Astrocyte (in vitro differentiated cells and primary cell): ENCODE results near the gene EPHB2. TPM values are rescaled to one million over a fixed set of nuclear protein-coding genes. Genes with fewer than 3 reads are reported as not detected.

ENCODE experiments used
- DNase-seq: peaks from one replicate; pipeline ENCODE4 v3.0.0-alpha.2; 2010; ENCODE audit warnings: low read depth
- FAIRE-seq: peaks from 2 replicates; lab custom pipeline; 2011; peaks lifted over from hg19 to GRCh38; lab: Jason Lieb, UNC
- H2AFZ ChIP-seq: 2 replicates; pipeline ENCODE4 v1.6.0; 2012; ENCODE audit warnings: low read depth, low read length, inconsistent platforms
- H3K27ac ChIP-seq: 2 replicates; pipeline ENCODE4 v1.5.1; 2011; ENCODE audit warnings: low read depth, low read length, inconsistent platforms
- H3K27me3 ChIP-seq: 2 replicates; pipeline ENCODE4 v1.6.0; 2011; ENCODE audit warnings: low read length, inconsistent platforms; ENCODE audit not compliant: insufficient read depth
- H3K36me3 ChIP-seq: 2 replicates; pipeline ENCODE4 v1.5.1; 2011; ENCODE audit warnings: low read length, inconsistent platforms; ENCODE audit not compliant: insufficient read depth
- H3K4me1 ChIP-seq: 2 replicates; pipeline ENCODE4 v1.5.1; 2011; ENCODE audit warnings: low read length, inconsistent platforms; ENCODE audit not compliant: insufficient read depth
- H3K4me2 ChIP-seq: 2 replicates; pipeline ENCODE4 v1.6.0; 2012; ENCODE audit warnings: low read length, inconsistent platforms
- H3K4me3 ChIP-seq: 2 replicates; pipeline ENCODE4 v1.5.1; 2011; ENCODE audit warnings: low read depth, mild to moderate bottlenecking, low read length, inconsistent platforms; ENCODE audit not compliant: insufficient read depth
- H3K79me2 ChIP-seq: 2 replicates; pipeline ENCODE4 v1.6.0; 2012; ENCODE audit warnings: mild to moderate bottlenecking, low read length, inconsistent platforms; ENCODE audit not compliant: insufficient read depth
- H3K9ac ChIP-seq: 2 replicates; pipeline ENCODE4 v1.6.0; 2012; ENCODE audit warnings: mild to moderate bottlenecking, low read length, inconsistent platforms
- H3K9me3 ChIP-seq: 2 replicates; pipeline ENCODE4 v1.5.1; 2012; ENCODE audit warnings: low read depth, mild to moderate bottlenecking, low read length, inconsistent platforms; ENCODE audit not compliant: insufficient read depth
- H4K20me1 ChIP-seq: 2 replicates; pipeline ENCODE4 v1.6.0; 2012; ENCODE audit warnings: low read length, inconsistent platforms; ENCODE audit not compliant: insufficient read depth
- H3K27ac Mint-ChIP-seq: one replicate; pipeline ENCODE4 v1.8.0; 2021; ENCODE audit warnings: mild to moderate bottlenecking, mixed read lengths; ENCODE audit not compliant: unreplicated experiment
- H3K27me3 Mint-ChIP-seq: one replicate; pipeline ENCODE4 v1.8.0; 2021; ENCODE audit warnings: low read depth, mixed read lengths; ENCODE audit not compliant: unreplicated experiment
- H3K36me3 Mint-ChIP-seq: one replicate; pipeline ENCODE4 v1.8.0; 2021; ENCODE audit warnings: low read depth, mixed read lengths; ENCODE audit not compliant: unreplicated experiment
- H3K4me1 Mint-ChIP-seq: one replicate; pipeline ENCODE4 v1.8.0; 2021; ENCODE audit warnings: low read depth, mixed read lengths; ENCODE audit not compliant: unreplicated experiment
- H3K4me3 Mint-ChIP-seq: one replicate; pipeline ENCODE4 v1.8.0; 2021; ENCODE audit warnings: mild to moderate bottlenecking, moderate library complexity, mixed read lengths; ENCODE audit not compliant: unreplicated experiment
- H3K9me3 Mint-ChIP-seq: one replicate; pipeline ENCODE4 v1.8.0; 2021; ENCODE audit warnings: mild to moderate bottlenecking, mixed read lengths; ENCODE audit not compliant: unreplicated experiment
- EZH2 ChIP-seq: IDR thresholded peaks from 2 replicates; pipeline ENCODE4 v1.6.1; 2012; ENCODE audit warnings: mild to moderate bottlenecking, low read length, inconsistent platforms; ENCODE audit not compliant: insufficient read depth
- total RNA-seq: library from RNA; stranded (reverse); gene quantifications from 2 replicates; pipeline ENCODE4 v1.2.1, GENCODE V29; 2021
- TF ChIP-seq, protein P1 (sequence below): IDR thresholded peaks from 2 replicates; pipeline ENCODE4 v1.5.1; 2011; ENCODE audit warnings: low read depth, mild to moderate bottlenecking, inconsistent platforms, low read length, moderate library complexity; ENCODE audit not compliant: insufficient read depth

The EPHB2 gene
- total RNA-seq, 1 donor from 2014 or later, result 8.4 TPM

DNA sequence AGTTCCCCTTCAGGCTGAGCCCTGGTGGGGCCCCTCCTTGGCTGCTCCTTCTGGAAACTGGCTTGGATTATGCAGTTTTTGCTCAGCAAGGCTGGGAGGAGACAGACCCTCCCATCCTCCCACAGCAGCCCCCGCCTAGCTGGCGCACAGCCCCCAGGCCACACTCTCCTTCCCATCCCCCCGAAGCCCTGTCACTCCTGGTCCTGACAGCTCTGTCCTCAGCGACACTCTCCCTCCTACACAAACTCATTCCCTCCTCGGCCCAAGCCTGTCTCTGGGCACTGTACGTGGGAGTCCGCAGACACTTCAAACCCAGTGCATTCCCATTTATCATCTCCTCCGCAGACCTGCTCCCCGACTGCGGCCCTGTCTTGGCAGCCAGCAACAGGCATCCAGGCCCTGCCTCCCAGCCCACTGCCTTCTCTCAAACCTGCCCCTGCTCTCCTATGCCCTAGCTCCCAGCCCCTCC, 25.0 kb upstream of the EPHB2 start:
- H3K27ac ChIP-seq, result no peak overlapping the region
- Mint-ChIP-seq H3K4me1 (peaks cover 11% of the 10 kb centered on the region), H3K4me3 (peak overlapping the region; percentile 73), H3K27me3 (peaks cover 35% of the 10 kb centered on the region), H3K27ac (peak overlapping the region; percentile 75), H3K36me3 (no peaks in the 10 kb centered on the region), H3K9me3 (no peaks in the 10 kb centered on the region)
- TF ChIP-seq, protein P1, sequence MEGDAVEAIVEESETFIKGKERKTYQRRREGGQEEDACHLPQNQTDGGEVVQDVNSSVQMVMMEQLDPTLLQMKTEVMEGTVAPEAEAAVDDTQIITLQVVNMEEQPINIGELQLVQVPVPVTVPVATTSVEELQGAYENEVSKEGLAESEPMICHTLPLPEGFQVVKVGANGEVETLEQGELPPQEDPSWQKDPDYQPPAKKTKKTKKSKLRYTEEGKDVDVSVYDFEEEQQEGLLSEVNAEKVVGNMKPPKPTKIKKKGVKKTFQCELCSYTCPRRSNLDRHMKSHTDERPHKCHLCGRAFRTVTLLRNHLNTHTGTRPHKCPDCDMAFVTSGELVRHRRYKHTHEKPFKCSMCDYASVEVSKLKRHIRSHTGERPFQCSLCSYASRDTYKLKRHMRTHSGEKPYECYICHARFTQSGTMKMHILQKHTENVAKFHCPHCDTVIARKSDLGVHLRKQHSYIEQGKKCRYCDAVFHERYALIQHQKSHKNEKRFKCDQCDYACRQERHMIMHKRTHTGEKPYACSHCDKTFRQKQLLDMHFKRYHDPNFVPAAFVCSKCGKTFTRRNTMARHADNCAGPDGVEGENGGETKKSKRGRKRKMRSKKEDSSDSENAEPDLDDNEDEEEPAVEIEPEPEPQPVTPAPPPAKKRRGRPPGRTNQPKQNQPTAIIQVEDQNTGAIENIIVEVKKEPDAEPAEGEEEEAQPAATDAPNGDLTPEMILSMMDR, result no peak
- no peak for TF ChIP-seq EZH2
- no peak for FAIRE-seq
- no peaks in the 10 kb centered on the region for H3K36me3 ChIP-seq
- DNase-seq, result peak; percentile 55
- peak overlapping the region; percentile 56 for H2AFZ ChIP-seq
- H3K4me2 ChIP-seq, result peak overlapping the region; percentile 38
- no peak overlapping the region for H3K9ac ChIP-seq
- no peaks in the 10 kb centered on the region for H4K20me1 ChIP-seq
- H3K4me1 ChIP-seq, result peaks cover 20% of the 10 kb centered on the region
- H3K4me3 ChIP-seq, result no peak overlapping the region
- H3K79me2 ChIP-seq, result no peaks in the 10 kb centered on the region
- H3K27me3 ChIP-seq, result no peaks in the 10 kb centered on the region
- no peaks in the 10 kb centered on the region for H3K9me3 ChIP-seq

DNA sequence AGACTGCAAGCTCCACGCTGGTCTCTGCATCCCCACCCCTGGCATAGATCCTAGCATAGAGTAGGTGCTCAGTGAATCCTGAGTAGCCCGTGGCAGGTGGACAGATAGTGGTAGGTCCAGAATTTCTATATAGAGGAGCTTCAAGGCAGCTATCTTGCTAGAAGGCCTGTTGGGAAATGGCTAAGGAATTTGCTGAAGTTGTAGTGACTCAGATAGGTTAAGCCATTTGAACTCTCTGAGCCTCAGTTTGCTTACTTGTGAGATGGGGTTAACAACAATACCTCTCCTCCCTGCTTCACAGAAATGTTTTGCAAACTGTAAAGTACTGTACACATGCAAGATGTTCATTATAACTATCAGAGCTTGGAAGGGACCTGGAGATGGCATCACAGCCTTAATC, 23.4 kb upstream of the EPHB2 start:
- no peak overlapping the region for H3K9ac ChIP-seq
- no peak overlapping the region for H3K4me2 ChIP-seq
- DNase-seq (no peak), FAIRE-seq (no peak)
- Mint-ChIP-seq H3K4me3 (no peak overlapping the region), H3K27me3 (peaks cover 25% of the 10 kb centered on the region), H3K4me1 (peaks cover 15% of the 10 kb centered on the region), H3K9me3 (no peaks in the 10 kb centered on the region), H3K27ac (no peak overlapping the region), H3K36me3 (no peaks in the 10 kb centered on the region)
- H4K20me1 ChIP-seq, result no peaks in the 10 kb centered on the region
- H2AFZ ChIP-seq, result no peak overlapping the region
- no peak for TF ChIP-seq EZH2
- TF ChIP-seq, protein P1, result no peak
- H3K79me2 ChIP-seq, result no peaks in the 10 kb centered on the region
- no peak overlapping the region for H3K4me3 ChIP-seq
- H3K4me1 ChIP-seq, result peaks cover 25% of the 10 kb centered on the region
- no peaks in the 10 kb centered on the region for H3K9me3 ChIP-seq
- no peak overlapping the region for H3K27ac ChIP-seq
- no peaks in the 10 kb centered on the region for H3K36me3 ChIP-seq
- H3K27me3 ChIP-seq, result no peaks in the 10 kb centered on the region

DNA sequence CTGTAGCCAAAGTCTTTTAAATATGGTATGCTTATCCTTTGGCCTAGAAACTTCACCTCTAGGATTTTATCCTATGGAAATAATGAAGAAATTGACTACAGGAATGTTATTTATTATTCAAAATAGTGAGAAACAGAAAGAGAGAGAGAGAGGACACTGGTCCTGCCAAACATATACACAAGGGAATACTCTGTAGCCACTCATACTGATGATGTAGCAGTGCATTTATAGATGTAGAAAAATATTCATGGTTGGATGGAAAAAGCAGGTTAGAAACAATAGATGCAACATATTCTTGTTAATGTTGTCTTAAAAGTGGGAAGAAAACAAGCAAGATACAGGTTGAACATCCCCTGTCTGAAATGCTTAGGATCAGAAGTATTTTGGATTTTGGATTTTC, 22.2 kb upstream of the EPHB2 start:
- H3K4me1 ChIP-seq, result peaks cover 25% of the 10 kb centered on the region
- DNase-seq (no peak), FAIRE-seq (no peak)
- no peaks in the 10 kb centered on the region for H3K36me3 Mint-ChIP-seq
- TF ChIP-seq, protein P1, result no peak
- TF ChIP-seq EZH2, result no peak
- H3K27me3 Mint-ChIP-seq, result peaks cover 20% of the 10 kb centered on the region
- H3K9me3 ChIP-seq, result no peaks in the 10 kb centered on the region
- H3K9ac ChIP-seq, result no peak overlapping the region
- H3K4me3 ChIP-seq, result no peak overlapping the region
- no peak overlapping the region for H2AFZ ChIP-seq
- H3K9me3 Mint-ChIP-seq, result no peaks in the 10 kb centered on the region
- no peak overlapping the region for H3K4me2 ChIP-seq
- H3K4me1 Mint-ChIP-seq, result peaks cover 15% of the 10 kb centered on the region
- H3K27ac ChIP-seq, result no peak overlapping the region
- H3K4me3 Mint-ChIP-seq, result no peak overlapping the region
- H3K79me2 ChIP-seq, result no peaks in the 10 kb centered on the region
- H3K36me3 ChIP-seq, result no peaks in the 10 kb centered on the region
- no peak overlapping the region for H3K27ac Mint-ChIP-seq
- no peaks in the 10 kb centered on the region for H4K20me1 ChIP-seq
- no peaks in the 10 kb centered on the region for H3K27me3 ChIP-seq
